Mesenchymal stem cell (in vitro differentiated cells and primary cell): ENCODE measurements around the gene CLASP1.
"Not testable (repeated sequence)": the region's sequence is repeated elsewhere in the genome, so short reads cannot be mapped to it uniquely, and the experiment has no call there.

Source experiments
- DNase-seq: peaks from one replicate; pipeline ENCODE4 v3.0.0-alpha.2; 2013
- H2AFZ ChIP-seq: one replicate; pipeline ENCODE4 v1.6.1; 2013; ENCODE audit warnings: low read depth, mild to moderate bottlenecking, control low read depth, inconsistent platforms, low read length, moderate library complexity
- H2AK5ac ChIP-seq: 2 replicates; pipeline ENCODE4 v1.6.1; 2013; ENCODE audit warnings: low read length, moderate library complexity, mild to moderate bottlenecking, inconsistent platforms; ENCODE audit not compliant: severe bottlenecking
- H2BK120ac ChIP-seq: one replicate; pipeline ENCODE4 v1.6.1; 2013; ENCODE audit warnings: low read depth, mild to moderate bottlenecking, inconsistent platforms, low read length, moderate library complexity
- H2BK12ac ChIP-seq, 2 experiments: one replicate each; pipeline ENCODE4 v1.6.1; 2013; ENCODE audit warnings: inconsistent platforms in 2 of 2, low read length in 2 of 2, mild to moderate bottlenecking in 2 of 2, moderate library complexity in 2 of 2, control low read depth in 1 of 2
- H2BK15ac ChIP-seq: one replicate; pipeline ENCODE4 v1.6.1; 2013; ENCODE audit warnings: mild to moderate bottlenecking, low read depth, inconsistent platforms; ENCODE audit not compliant: poor library complexity, severe bottlenecking
- H2BK5ac ChIP-seq: 2 replicates; pipeline ENCODE4 v1.6.1; 2013; ENCODE audit warnings: low read depth, mild to moderate bottlenecking, low read length, control low read depth, inconsistent platforms; ENCODE audit not compliant: poor library complexity, severe bottlenecking
- H3K14ac ChIP-seq, 2 experiments: one replicate each; pipeline ENCODE4 v1.6.1; 2013; ENCODE audit warnings: inconsistent platforms in 2 of 2, low read length in 2 of 2, control low read depth in 1 of 2, mild to moderate bottlenecking in 1 of 2, moderate library complexity in 1 of 2
- H3K18ac ChIP-seq, 2 experiments: one replicate each; pipeline ENCODE4 v1.6.1; 2013; ENCODE audit warnings: inconsistent platforms in 2 of 2, low read length in 2 of 2, control low read depth in 1 of 2, low read depth in 1 of 2, mild to moderate bottlenecking in 1 of 2
- H3K23ac ChIP-seq, 2 experiments: one replicate each; pipeline ENCODE4 v1.6.1; 2013; ENCODE audit warnings: inconsistent platforms in 2 of 2, low read length in 2 of 2, mild to moderate bottlenecking in 2 of 2, moderate library complexity in 2 of 2, control low read depth in 1 of 2
- H3K27ac ChIP-seq: 2 replicates; pipeline ENCODE4 v1.5.1; 2013; ENCODE audit warnings: mild to moderate bottlenecking, moderate library complexity, low read length, control low read depth, inconsistent platforms; ENCODE audit not compliant: poor library complexity, severe bottlenecking
- H3K27me3 ChIP-seq, 2 experiments: 2 replicates each; pipeline versions ENCODE4 v1.6.1 to v1.7.0; 2013; ENCODE audit warnings: low read length in 2 of 2, mild to moderate bottlenecking in 2 of 2, moderate library complexity in 2 of 2, control low read depth in 1 of 2, inconsistent platforms in 1 of 2; ENCODE audit not compliant: control insufficient read depth in 1 of 2, insufficient read depth in 1 of 2
- H3K36me3 ChIP-seq, 2 experiments: 2 replicates each; pipeline versions ENCODE4 v1.6.1 to v1.7.0; 2013; ENCODE audit warnings: low read length in 2 of 2, control low read depth in 1 of 2, inconsistent platforms in 1 of 2, low read depth in 1 of 2, mild to moderate bottlenecking in 1 of 2; ENCODE audit not compliant: insufficient read depth in 2 of 2, control insufficient read depth in 1 of 2
- H3K4ac ChIP-seq, 2 experiments: one replicate each; pipeline ENCODE4 v1.6.1; 2013; ENCODE audit warnings: inconsistent platforms in 2 of 2, low read length in 2 of 2, mild to moderate bottlenecking in 2 of 2, moderate library complexity in 2 of 2, control low read depth in 1 of 2, low read depth in 1 of 2
- H3K4me1 ChIP-seq: 2 replicates; pipeline ENCODE4 v1.6.1; 2013; ENCODE audit warnings: low read depth, low read length, control low read depth; ENCODE audit not compliant: control insufficient read depth, insufficient read depth
- H3K4me2 ChIP-seq: 2 replicates; pipeline ENCODE4 v1.6.1; 2013; ENCODE audit warnings: low read length, mild to moderate bottlenecking, inconsistent platforms; ENCODE audit not compliant: poor library complexity, severe bottlenecking
- H3K4me3 ChIP-seq, 2 experiments: 2 replicates each; pipeline versions ENCODE4 v1.5.1 to v1.7.0; 2013; ENCODE audit warnings: low read length in 2 of 2, mild to moderate bottlenecking in 2 of 2, control low read depth in 1 of 2, low read depth in 1 of 2; ENCODE audit not compliant: insufficient read depth in 1 of 2
- H3K79me1 ChIP-seq: replicated peaks from 2 replicates; pipeline ENCODE4 v1.6.1; 2013; ENCODE audit warnings: mild to moderate bottlenecking, control low read depth, low read length, inconsistent platforms; ENCODE audit not compliant: poor library complexity, severe bottlenecking
- H3K9ac ChIP-seq: 2 replicates; pipeline ENCODE4 v1.7.0; 2013; ENCODE audit warnings: mild to moderate bottlenecking, low read length, moderate library complexity
- H3K9me3 ChIP-seq: 2 replicates; pipeline ENCODE4 v1.7.0; 2013; ENCODE audit warnings: mild to moderate bottlenecking, low read length; ENCODE audit not compliant: control insufficient read depth
- H4K8ac ChIP-seq: one replicate; pipeline ENCODE4 v1.6.1; 2013; ENCODE audit warnings: inconsistent platforms, mild to moderate bottlenecking, low read length, moderate library complexity
- H4K91ac ChIP-seq: one replicate; pipeline ENCODE4 v1.6.1; 2013; ENCODE audit warnings: mild to moderate bottlenecking, low read length, inconsistent platforms
- WGBS: methylation state at CpG from one replicate; pipeline ENCODE4 v1.1.7; 2013; ENCODE audit warnings: mixed read lengths; 5-methylcytosine and 5-hydroxymethylcytosine counted together

The CLASP1 gene

DNA sequence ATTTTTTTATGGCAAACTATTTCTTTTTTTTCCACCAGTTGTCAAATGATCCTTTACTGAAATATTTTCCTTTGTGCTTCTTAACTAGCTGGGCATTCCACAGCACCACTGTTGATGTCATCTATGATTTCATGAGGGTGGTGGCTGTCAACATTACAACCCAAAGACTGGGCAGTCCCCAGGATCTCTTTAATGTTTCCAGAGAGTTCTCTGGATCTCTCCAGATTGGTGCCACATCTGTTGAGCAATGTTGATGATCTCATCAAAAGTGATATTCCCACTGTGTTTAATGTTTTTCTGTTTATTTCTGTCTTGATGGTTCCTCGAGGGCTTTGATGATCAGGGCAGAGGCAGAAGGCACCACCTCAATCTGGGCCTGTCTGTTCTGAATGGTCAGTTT, 9.1 kb upstream of the CLASP1 start:
- H2BK5ac ChIP-seq, H2BK15ac ChIP-seq, H3K23ac ChIP-seq, H3K4me1 ChIP-seq, H3K9me3 ChIP-seq, H3K9ac ChIP-seq, H3K79me1 ChIP-seq, H4K91ac ChIP-seq, H3K4me3 ChIP-seq, H3K18ac ChIP-seq, H2BK120ac ChIP-seq, H4K8ac ChIP-seq, H2BK12ac ChIP-seq, H3K36me3 ChIP-seq, H3K27me3 ChIP-seq, H2AFZ ChIP-seq, H2AK5ac ChIP-seq, H3K27ac ChIP-seq, H3K4me2 ChIP-seq, H3K14ac ChIP-seq, H3K4ac ChIP-seq: not testable (repeated sequence)
- DNase-seq = peak; percentile 23
- WGBS = 74% methylated on average over 1 of the region's 1 CpG

DNA sequence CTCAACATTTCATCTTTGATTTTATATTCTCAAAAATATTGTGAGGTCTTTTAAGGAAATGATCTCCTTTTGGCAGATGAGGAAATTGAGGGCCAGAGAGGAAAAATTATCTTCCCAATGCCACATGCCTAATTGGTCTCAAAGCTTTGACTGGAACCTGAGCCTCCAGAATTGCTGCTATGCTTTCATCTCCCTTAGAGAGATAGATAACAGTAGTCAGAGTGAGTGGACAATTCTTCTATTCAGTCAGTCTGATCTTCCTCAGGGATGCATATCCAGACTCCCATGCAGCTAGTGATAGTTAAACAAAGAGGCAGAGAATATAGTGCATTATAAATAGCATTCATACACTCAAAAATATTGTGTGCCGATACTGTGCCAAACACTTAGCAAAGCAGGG, 3.8 kb upstream of the CLASP1 start:
- Histone ChIP-seq H3K4me1 (no peaks in the 10 kb centered on the region), H3K4ac (no peak overlapping the region), H2AK5ac (no peak overlapping the region), H3K9ac (no peak overlapping the region), H3K4me3 (no peak overlapping the region), H3K14ac (no peak overlapping the region), H3K27ac (no peak overlapping the region), H2BK12ac (no peak overlapping the region), H2BK120ac (no peak overlapping the region), H3K36me3 (peaks cover 0 to 3% of the 10 kb centered on the region in 2 experiments), H3K4me2 (no peak overlapping the region), H4K8ac (no peak overlapping the region), H2BK15ac (no peak overlapping the region), H3K18ac (no peak overlapping the region), H3K9me3 (no peaks in the 10 kb centered on the region), H2AFZ (no peak overlapping the region), H3K79me1 (peaks cover 11% of the 10 kb centered on the region), H4K91ac (no peak overlapping the region), H2BK5ac (no peak overlapping the region), H3K27me3 (no peaks in the 10 kb centered on the region), H3K23ac (no peak overlapping the region)
- no peak for DNase-seq
- no CpG with 5 or more reads among the region's 1 CpG for WGBS

DNA sequence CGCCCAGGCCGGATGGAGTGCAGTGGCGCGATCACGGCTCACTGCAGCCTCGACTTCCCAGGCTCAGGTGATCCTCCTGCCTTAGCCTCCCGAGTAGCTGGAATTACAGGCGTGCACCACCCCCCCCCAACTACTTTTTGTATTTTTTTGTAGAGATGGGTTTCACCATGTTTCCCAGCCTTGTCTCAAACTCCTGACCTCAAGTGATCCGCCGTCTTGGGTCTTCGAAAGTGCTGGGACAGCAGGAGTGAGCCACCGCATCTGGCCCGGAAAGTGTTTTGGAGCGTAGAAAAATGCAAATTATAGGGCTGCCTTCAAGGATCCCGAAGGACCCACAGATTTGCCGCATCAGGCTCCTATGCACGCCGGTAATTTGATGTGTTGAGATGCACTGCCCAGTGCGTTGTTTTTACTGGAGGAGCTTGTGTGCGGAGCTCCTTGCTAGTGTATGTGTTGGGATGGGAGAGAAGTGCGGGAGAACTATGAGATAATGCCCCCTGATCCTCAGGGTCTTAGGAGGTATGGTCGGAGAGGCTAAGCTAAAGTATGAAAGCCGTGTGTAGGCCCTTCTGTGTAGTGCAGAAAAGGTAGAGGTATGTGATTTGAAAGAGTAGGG, 1.2 kb upstream of the CLASP1 start:
- Histone ChIP-seq H3K23ac (no peak overlapping the region), H3K4ac (peak overlapping the region; percentile 12 to 74), H3K79me1 (peaks cover 11% of the 10 kb centered on the region), H2BK15ac (peak overlapping the region; percentile 85), H3K4me1 (no peaks in the 10 kb centered on the region), H2AFZ (peak overlapping the region; percentile 46), H3K4me3 (peak overlapping the region; percentile 89 to 98), H4K8ac (peak overlapping the region; percentile 88), H3K9me3 (no peaks in the 10 kb centered on the region), H4K91ac (no peak overlapping the region), H3K27ac (peak overlapping the region; percentile 97), H3K14ac (no peak overlapping the region), H2AK5ac (no peak overlapping the region), H3K27me3 (no peaks in the 10 kb centered on the region), H3K9ac (peak overlapping the region; percentile 100), H2BK5ac (peak overlapping the region; percentile 39), H3K4me2 (peak overlapping the region; percentile 88), H3K18ac (peak overlapping the region; percentile 1 to 86), H3K36me3 (peaks cover 0 to 3% of the 10 kb centered on the region in 2 experiments), H2BK120ac (no peak overlapping the region), H2BK12ac (peak overlapping the region in 1 of 2 experiments; percentile 6)
- peak; percentile 54 for DNase-seq
- 1% methylated on average over 20 of the region's 23 CpGs for WGBS

DNA sequence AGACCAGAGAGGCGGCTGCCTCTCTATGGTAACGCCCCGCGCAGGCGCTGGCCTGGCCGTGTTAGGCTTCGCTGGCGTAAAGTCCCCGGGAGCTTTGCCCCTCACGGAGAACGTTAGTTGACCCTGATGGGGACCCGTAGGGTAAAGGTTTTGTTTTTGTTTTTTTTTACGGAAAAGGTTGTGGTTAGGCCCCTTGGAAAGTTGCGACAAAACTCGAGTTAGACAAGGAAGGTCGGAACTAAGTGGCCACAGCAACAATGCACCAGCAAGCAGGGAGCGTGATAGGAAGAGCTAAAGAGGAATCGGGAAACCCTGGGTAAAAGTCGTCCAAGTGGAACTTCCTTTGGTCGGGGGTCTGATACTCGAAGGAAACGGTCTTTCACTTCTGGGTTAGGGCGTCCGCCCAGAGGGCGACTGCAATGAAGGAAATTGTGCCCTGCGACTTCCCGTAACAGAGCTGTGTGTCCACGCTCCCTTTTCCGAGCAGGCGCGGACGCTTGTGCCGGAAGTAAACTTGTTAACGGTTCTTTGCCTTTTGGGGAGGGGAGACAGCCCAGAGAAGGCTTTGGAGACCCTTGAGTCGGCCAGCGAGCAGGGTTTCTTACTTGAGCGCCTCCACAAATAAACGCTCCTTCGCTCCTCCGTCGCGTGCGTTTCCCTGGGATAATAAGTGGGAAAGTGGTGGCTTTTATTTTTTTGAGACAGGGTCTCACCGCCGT, 493 bp upstream of the CLASP1 start:
- H2BK15ac ChIP-seq = peak overlapping the region; percentile 85
- H3K4me1 ChIP-seq = no peaks in the 10 kb centered on the region
- H4K91ac ChIP-seq = peak overlapping the region; percentile 78
- peak overlapping the region; percentile 88 for H3K4me2 ChIP-seq
- H2AFZ ChIP-seq = peak overlapping the region; percentile 46
- H3K36me3 ChIP-seq = peaks cover 0 to 3% of the 10 kb centered on the region in 2 experiments
- H3K27ac ChIP-seq = peak overlapping the region; percentile 97
- no peak overlapping the region for H3K23ac ChIP-seq
- no peaks in the 10 kb centered on the region for H3K9me3 ChIP-seq
- peak overlapping the region; percentile 89 to 98 for H3K4me3 ChIP-seq
- H3K14ac ChIP-seq = no peak overlapping the region
- H3K27me3 ChIP-seq = no peaks in the 10 kb centered on the region
- peak overlapping the region; percentile 44 to 92 for H3K18ac ChIP-seq
- no peak overlapping the region for H2AK5ac ChIP-seq
- H3K79me1 ChIP-seq = peaks cover 11% of the 10 kb centered on the region
- peak overlapping the region; percentile 100 for H3K9ac ChIP-seq
- no peak overlapping the region for H2BK12ac ChIP-seq
- 0% methylated on average over 41 of the region's 45 CpGs for WGBS
- H2BK5ac ChIP-seq = peak overlapping the region; percentile 84
- H4K8ac ChIP-seq = peak overlapping the region; percentile 95
- no peak overlapping the region for H2BK120ac ChIP-seq
- DNase-seq = peak; percentile 99
- peak overlapping the region; percentile 9 to 74 for H3K4ac ChIP-seq
